GM18517 (cell line): Measurements from ENCODE around the gene APOL5.
A peak's percentile ranks its signal among the peaks of the same experiment; 100 is the strongest.

Experiments
- ATAC-seq: cut with Tn5 transposase; IDR thresholded peaks from one replicate; pipeline ENCODE4 v1.9.1; 2021; ENCODE audit warnings: mild to moderate bottlenecking, moderate library complexity; ENCODE audit not compliant: unreplicated experiment

APOL5 gene

DNA sequence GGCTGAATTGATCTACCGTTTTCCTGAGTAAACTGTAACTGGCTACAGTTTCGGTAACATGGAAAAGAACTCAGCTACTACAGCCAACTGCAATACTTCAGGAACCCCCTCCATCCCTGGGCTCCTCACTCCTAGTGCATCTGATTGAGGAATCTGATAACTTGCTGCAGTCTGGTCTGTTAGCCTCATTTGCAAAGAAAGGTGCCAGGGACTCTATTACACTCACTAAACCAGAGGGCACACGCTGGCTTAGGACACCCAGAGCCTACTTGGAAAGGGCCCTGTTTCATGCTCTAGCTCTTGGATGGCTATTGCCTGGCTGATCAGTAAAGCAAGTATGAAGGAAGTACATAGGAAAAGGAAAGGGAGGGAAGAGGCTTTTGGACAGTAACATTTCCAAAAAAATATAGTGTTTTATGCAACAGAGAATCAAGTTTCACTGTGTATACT lies 22.3 kb downstream of the APOL5 start:
- no peak for ATAC-seq

DNA sequence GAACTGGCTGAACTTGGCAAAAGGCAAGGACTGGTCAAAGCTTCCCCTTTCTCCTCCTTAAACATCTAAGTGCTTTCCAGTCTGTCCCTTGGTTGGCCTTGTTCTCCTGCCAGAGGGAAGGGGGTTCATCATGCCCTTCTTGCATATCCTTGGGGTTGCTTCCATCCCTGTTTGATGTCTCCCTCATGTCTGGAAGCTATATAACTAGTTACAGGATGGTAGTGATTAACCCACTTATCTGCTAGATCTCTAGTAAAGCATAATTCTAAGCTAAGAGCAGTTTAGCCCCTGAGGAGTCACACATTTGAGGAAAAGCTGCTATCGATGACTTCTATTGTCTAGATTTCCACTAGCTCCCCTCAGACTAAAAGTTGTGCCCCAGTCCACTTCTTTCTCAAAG lies 22.9 kb downstream of the APOL5 start:
- ATAC-seq, result no peak

DNA sequence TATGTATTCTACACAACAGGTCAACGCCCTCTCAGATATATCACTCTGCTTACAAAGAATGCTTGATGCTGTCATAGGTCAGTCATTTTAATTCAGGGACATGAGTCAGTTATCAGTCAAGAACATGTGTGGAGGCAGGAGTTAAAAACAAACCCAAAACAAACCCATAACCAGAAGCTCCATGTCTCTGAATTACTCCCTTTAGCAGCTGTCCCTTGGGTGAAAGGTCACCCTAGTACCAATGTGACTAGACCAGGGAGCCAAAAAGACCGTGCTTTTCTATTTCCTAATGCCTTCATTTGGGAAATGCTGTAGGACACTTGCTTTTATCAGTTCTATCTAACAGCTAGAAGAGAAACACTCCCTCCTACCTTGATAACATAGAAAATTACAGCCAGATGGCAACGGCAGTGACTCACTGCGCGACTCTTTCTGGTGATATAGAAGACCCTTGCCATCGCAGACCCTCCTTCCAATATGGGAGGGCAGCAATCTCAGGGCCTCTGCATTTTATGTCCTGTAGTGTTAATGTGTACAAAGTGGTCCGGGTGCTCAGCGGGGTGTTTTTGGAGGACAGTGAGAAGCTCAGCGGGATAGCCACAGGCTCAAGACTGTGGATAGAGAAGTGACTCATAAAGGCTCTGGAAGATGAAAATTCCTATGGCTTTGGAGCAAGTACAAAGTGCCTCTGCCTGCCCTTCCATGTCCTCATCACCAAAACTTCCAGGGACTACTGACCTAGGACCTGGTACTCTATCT lies 24.8 kb downstream of the APOL5 start:
- ATAC-seq, result no peak

DNA sequence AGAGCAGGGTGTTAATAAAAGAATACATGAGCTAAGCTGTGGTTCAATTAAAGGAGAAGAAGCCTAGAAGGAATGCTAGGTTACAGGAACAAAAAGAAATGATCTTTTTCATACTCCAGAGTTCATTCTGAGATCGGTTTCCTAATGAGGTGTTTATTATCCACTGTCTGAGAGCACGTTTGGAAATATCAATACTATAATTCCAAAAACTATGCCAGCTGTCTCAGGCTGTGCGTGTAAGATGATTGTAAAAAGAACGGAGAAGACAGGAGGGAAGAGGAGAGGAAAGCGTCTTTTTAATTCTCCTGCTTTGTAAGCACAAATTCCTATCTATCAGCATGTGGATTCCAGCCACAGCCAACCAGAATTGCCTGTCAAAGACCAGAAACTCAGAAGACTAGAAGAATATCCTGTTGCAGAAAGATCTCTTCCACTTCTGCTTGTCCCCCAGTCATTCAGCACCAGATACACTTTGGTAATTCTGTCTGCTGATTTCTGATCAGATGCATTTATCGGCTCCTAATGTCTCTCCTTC lies 25.7 kb downstream of the APOL5 start:
- ATAC-seq, result no peak

DNA sequence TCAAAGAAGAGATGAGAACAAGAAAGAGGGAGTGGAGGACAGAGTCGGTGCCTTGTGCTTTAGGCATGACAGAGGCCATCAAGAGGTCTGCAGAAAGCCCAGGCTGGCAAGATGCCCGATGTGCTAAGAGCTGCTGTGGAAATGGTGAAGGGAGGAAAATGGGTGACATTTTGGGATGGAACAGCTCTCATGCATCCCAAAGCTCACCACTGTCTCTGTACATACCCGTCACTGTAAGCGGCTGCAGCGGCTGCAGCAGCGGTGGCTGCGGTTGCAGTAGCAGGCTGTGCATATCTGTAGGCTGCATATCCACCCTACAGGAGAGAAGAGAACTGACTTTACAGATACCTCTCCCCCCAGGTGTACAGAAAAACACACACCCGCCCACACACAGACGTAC lies 28.6 kb downstream of the APOL5 start:
- no peak for ATAC-seq

DNA sequence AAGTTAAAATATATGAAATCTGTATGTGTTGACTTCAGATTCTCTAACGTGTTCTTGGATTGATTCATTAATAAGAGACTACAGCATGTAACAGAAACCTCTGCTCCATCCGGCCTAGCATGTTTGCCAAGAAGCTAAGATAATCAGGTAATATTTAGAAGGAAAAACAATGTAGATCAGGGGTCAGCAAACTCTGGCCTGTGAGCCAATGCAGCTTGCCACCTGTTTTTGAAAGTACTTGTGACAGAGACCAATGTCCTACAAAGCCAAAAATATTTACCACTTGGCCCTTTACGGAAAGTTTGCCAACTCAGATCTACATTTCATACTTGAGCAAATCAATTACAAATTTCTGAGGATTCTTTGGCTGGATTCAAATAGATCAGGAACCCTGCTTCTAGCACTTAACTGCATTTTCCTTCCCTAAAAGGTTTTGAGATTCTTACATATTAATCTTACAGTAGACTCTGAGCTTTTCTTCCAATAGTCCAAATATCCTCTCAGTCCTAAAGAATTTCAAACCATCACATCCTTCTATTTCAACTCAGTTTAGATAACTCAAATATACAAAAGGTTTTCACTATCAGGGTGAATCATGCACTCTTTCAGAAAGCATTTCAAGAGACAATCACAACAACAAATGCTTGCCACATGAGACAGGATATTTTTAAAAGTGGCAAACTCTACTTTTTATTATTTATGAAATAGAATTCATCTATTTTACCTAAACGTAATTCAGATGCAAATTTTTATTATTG lies 29.5 kb downstream of the APOL5 start:
- no peak for ATAC-seq

DNA sequence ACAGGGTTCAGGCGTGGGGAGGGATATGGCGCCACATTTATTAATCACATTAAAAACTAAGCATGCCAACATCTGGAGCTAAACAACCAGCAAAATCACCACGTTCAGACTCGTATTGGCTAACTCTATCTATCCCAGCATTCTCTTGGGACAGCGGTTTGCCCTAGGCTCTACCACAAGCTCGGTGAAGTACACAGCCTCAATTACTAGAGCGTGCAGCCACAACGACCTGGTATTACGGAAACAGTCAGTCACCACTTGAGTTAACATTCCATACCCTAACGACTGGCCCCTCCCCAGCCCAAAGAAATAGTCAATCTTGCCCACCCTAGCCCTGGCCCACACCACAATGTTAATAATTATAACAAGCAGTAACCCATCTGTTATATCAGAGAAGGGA lies 32.1 kb downstream of the APOL5 start:
- peak; percentile 56 for ATAC-seq

DNA sequence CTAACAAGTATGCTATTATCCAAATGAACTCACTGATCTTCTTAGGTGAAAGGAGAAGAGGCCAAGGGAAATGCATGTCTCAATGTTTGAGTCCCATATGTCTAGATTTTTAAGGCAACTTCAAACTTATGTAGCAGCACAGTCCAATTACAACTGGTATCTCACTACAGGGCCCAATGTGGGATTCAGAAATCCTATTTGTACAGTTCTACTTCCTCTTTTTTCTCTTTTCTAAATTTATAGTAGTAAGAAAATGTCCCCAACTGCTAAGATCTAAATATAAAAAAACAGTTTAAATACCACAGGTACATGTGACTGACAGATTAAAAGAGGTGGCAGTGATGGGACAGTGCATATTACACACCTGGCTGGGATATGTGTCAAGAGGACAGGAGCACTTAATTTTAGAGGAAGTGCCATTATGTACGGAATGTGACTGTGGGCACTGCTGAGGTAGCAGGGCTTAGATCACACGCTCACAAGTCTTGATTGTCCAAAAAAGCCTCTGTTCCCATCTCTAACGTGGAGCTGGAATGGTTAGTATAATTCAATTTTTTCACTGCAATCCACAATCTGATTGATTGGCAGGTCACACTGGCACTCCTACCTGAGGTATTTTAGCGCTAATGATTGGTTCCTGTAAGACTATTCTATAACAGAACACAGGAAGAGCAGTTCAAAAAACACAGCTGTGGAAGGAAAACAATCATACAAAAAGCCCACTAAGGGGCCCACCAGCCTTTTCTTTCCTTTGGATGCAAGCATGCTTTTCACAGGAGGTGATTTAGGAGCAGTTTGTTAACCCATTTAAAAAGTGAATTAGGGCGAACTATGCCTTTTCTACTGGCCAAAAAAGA lies 34.6 kb downstream of the APOL5 start:
- no peak for ATAC-seq

DNA sequence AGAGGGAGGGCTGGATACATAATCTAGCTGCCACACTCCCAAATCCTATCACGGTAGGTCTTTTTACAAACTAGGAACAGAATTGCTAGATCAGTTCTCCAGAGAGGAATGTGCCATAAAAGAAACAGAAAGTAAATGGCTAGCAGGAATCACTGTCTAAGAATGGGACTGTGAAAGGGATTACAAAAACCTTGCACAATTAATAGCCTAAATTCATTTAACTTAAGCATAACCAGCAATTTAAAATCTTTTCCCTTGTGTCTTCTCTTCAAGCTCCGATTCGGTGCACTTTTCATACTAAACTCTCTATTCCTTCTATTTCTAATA lies 35.2 kb downstream of the APOL5 start:
- ATAC-seq, result no peak

DNA sequence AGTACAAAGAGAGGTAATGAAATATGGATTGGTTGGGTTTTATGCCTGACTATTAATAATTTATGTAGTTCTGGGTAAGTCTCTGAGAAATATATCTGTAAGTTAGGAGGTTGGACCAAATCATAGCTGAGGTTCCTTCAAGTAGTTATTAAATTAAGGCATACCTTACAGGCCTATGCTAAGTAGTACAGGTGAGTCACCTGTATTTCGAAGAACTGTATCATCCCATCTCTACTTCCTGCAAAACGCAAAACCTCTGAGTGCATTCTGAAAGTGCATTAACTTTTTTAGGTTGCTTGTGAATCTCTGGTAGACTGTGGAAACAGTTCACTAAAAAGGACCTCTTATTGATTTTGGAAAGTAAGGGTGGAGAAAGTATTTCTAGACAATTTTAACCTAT lies 37.1 kb downstream of the APOL5 start:
- no peak for ATAC-seq

DNA sequence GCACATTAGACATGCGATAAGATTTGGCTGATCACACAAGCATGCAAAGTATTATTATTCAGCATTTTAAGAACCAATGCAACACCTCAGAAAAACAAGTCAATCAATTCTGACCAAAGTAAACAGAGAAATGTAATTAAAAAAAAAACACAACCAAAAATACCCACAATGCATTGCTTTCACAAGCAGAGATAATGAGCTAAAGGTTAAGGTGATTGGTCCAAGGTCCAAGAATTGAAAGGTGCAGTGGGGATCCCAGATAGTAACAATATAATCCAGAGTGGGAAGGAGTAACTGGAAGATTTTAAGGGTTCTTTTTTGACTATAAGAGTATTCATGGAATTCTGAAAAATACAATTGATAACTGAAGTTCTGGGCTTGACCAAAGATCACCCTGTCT lies 39.0 kb downstream of the APOL5 start:
- ATAC-seq, result no peak

DNA sequence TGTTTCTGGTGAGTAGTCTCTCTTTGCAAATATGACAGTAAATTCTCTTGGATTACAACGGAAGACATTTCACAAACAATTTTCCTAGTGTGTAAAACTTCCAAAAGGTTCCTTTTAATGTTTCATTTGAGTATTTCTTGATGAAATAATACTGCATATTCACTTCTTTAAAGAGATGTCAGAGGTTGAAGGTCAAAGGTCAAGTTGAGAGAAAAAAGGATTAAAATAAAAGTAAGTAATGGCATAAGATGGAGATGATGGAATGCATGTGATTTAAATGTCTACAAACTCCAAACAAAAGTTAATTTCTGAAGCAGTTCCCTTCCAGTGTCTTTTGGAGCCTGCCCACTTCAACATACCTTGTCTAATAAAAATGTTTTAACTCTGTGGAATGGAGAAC lies 40.7 kb downstream of the APOL5 start:
- ATAC-seq, result no peak

DNA sequence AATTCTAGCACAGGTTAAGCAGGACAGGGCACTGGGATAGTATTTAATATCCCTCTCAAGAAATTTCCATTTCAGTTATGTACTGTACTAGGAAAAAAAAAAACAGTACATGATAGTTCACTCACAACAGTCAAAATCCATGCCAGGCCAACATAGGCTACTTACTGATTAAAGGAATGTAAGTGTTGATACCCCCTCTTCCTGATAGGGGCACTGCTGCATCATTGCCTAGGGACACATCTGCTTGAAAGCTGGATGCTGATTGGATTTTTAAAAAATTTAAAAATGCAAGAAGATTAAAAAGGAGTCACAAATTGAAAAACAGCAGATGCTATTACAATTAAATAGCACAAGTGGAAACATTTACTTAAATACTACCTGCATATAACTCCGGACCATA lies 43.4 kb downstream of the APOL5 start:
- ATAC-seq, result no peak

DNA sequence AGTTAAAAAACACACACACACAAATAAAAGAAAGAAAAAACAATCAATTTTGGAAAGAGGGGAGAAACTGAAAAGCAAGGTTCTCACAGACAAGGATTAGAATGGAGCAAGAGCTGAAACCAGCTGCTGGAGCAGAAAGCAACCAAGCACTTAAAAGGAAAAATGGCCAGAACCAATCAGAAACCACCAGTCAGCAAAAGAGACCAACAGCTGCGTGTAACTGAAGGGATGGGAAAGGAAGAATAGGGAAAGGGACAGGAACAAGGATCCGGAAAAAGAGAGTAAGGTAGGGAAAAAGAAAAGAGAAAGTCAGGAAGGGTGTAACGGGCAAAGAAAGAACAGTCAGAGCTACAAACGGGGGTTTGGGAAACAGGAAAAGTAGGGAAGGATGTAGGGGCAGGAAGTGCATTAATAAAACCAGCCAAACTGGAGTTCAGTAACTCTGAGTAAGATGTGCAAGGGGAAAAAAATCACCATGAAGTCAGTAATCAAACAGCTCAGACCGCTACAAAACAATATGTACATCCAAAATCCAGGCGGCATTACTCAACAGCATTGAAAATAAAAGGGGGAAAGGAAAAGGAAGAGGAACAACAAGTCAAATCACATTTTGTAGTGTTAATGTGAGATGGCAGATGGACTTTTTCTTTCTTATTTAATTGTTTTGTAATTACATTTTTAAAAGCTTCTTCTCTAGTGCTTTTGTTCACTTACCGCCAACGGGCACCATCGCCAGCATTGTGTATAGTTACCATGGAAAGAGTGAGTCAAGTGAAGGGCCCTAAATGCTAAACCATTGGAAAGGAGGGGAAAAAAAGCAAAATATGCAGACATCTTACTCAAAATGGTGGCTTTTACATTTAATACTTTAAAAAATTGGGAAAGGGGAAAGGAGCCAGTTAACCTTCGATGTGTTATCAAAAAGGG lies 49.2 kb downstream of the APOL5 start:
- no peak for ATAC-seq

DNA sequence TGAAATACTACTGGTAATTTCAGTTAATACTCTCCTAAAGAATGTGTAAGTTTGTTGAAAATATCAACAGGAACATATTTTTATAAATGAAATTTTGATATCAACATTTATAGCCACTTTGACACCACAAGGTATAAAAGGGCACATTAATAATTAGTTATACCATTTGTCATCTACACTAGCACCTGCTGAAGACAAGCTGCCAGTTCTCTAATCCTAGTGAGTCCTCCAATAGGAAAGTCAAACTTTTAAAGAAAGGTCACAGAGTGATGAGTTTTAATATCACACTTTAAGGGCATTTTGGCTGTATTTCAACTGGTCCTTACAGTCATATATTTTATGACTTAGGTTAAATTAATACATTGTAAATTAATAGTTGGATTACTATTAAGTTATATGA lies 52.3 kb downstream of the APOL5 start:
- no peak for ATAC-seq

DNA sequence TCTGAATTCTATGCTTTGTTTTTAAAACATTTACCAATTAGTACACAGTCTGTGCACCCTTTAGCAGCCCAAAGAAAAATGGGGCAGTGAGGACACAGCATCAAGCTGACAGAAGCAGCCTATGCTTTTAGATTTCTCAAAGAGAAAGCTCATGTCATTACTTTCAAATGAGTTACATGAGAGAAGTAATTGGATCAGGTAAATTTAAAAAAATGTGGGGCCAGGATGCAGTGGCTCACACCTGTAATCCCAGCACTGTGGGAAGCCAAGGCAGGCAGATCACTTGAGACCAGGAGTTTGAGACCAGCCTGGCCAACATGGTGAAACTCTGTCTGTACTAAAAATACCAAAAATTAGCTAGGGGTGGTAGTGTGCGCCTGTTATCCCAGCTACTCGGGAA lies 57.7 kb downstream of the APOL5 start:
- no peak for ATAC-seq

DNA sequence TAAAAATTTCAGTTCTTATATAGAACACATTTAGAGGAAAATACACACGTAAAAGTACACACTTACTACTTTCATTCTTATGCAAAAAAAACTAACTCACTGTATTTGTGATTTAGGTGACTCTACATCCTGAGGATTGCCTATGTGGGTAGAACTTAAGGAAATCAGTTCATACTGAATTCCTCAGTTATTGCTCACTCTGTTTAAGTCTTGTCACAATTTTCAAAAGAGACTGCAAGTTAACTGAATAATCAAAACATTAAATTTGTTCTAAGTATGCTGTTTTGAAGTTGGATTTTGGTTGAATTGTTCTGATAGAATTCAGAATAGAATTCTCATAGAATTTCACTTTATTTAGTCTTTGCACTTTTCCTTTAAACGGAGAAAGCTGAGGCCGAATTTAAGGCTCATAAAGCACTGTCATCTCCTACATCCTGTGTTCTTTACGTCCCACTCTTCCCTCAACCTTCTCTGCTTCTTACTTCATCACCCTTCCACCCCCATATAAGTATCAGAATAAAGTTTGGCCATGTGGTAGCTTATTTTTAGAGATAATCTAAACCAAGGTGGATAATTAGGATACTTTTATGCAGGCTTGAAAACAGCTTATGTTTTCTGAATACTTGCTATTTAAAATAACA lies 59.8 kb downstream of the APOL5 start:
- ATAC-seq, result no peak
